ENCODE measurements around the gene ENOX1.

- no peak for TF ChIP-seq EZH2 (IDR thresholded peaks at IDR 0.05)
- no peak for TF ChIP-seq CTCF (IDR thresholded peaks at IDR 0.05)
- no peak for TF ChIP-seq EZH2phosphoT487 (IDR thresholded peaks at IDR 0.05)
These were observed 15.9 kb downstream of the ENOX1 start for GRCh38 chr13:43770871-43771270.
